Measurements from ENCODE around the gene TP53AIP1. TPM values are rescaled to one million over a fixed set of nuclear protein-coding genes. Genes with fewer than 3 reads are reported as not detected.

TP53AIP1 gene
- total and polyA plus RNA-seq, 2 experiments from 2014 or later, result 0.17 to 0.23 TPM

- Histone ChIP-seq H3K4me3 (no peak overlapping the region), H3K36me3 (replicated peaks; ENCODE audit: insufficient read depth, low read depth) (no peaks in the 10 kb centered on the region), H3K4me2 (no peak overlapping the region), H3K9me2 (replicated peaks; ENCODE audit: insufficient read depth) (no peaks in the 10 kb centered on the region), H4K20me1 (ENCODE audit: insufficient read depth, poor library complexity, severe bottlenecking) (no peaks in the 10 kb centered on the region), H2AFZ (no peak overlapping the region), H3K9me3 (ENCODE audit: low read depth) (no peaks in the 10 kb centered on the region), H3K79me2 (no peaks in the 10 kb centered on the region), H3K4me1 (ENCODE audit: insufficient read depth) (no peaks in the 10 kb centered on the region), H3K27ac (no peak overlapping the region), H3K27me3 (no peaks in the 10 kb centered on the region)
- peak; percentile 13 for DNase-seq (ENCODE audit: low spot score)
- 65% methylated on average over 3 of the region's 3 CpGs for whole genome bisulfite sequencing (ENCODE audit: low lambda C conversion rate, missing lambda C conversion rate)
- TF ChIP-seq EZH2 (IDR thresholded peaks at IDR 0.05; ENCODE audit: borderline replicate concordance) (no peak), CTCF (IDR thresholded peaks at IDR 0.05; ENCODE audit: poor library complexity) (no peak), EZH2phosphoT487 (IDR thresholded peaks at IDR 0.05; ENCODE audit: low read depth, severe bottlenecking, unreplicated experiment) (no peak)
Measured at GRCh38 chr11:128963744-128964325, 21.2 kb upstream of the TP53AIP1 start.

GRCh38 chr11:128962896-128963295 lies 20.2 kb upstream of the TP53AIP1 start:
- H3K4me1 ChIP-seq (ENCODE audit: insufficient read depth), result no peaks in the 10 kb centered on the region
- H3K79me2 ChIP-seq, result no peaks in the 10 kb centered on the region
- no peaks in the 10 kb centered on the region for H3K36me3 ChIP-seq (replicated peaks; ENCODE audit: insufficient read depth, low read depth)
- 93% methylated on average over 5 of the region's 5 CpGs for WGBS (ENCODE audit: low lambda C conversion rate, missing lambda C conversion rate)
- H3K4me3 ChIP-seq, result no peak overlapping the region
- no peak overlapping the region for H3K27ac ChIP-seq
- H3K9me2 ChIP-seq (replicated peaks; ENCODE audit: insufficient read depth), result no peaks in the 10 kb centered on the region
- no peak overlapping the region for H3K4me2 ChIP-seq
- no peak for TF ChIP-seq EZH2 (IDR thresholded peaks at IDR 0.05; ENCODE audit: borderline replicate concordance)
- no peak for TF ChIP-seq EZH2phosphoT487 (IDR thresholded peaks at IDR 0.05; ENCODE audit: low read depth, severe bottlenecking, unreplicated experiment)
- no peak for TF ChIP-seq CTCF (IDR thresholded peaks at IDR 0.05; ENCODE audit: poor library complexity)
- H3K9me3 ChIP-seq (ENCODE audit: low read depth), result no peaks in the 10 kb centered on the region
- no peaks in the 10 kb centered on the region for H3K27me3 ChIP-seq
- no peak for DNase-seq (ENCODE audit: low spot score)
- H4K20me1 ChIP-seq (ENCODE audit: insufficient read depth, poor library complexity, severe bottlenecking), result no peaks in the 10 kb centered on the region
- H2AFZ ChIP-seq, result no peak overlapping the region

GRCh38 chr11:128961645-128962044 lies 19.0 kb upstream of the TP53AIP1 start:
- no peaks in the 10 kb centered on the region for H4K20me1 ChIP-seq (ENCODE audit: insufficient read depth, poor library complexity, severe bottlenecking)
- DNase-seq (ENCODE audit: low spot score), result no peak
- H3K9me3 ChIP-seq (ENCODE audit: low read depth), result no peaks in the 10 kb centered on the region
- H2AFZ ChIP-seq, result no peak overlapping the region
- H3K4me3 ChIP-seq, result no peak overlapping the region
- TF ChIP-seq EZH2 (IDR thresholded peaks at IDR 0.05; ENCODE audit: borderline replicate concordance), result no peak
- no peak for TF ChIP-seq EZH2phosphoT487 (IDR thresholded peaks at IDR 0.05; ENCODE audit: low read depth, severe bottlenecking, unreplicated experiment)
- no peak for TF ChIP-seq CTCF (IDR thresholded peaks at IDR 0.05; ENCODE audit: poor library complexity)
- H3K27me3 ChIP-seq, result no peaks in the 10 kb centered on the region
- H3K4me1 ChIP-seq (ENCODE audit: insufficient read depth), result no peaks in the 10 kb centered on the region
- 96% methylated on average over 2 of the region's 2 CpGs for WGBS (ENCODE audit: low lambda C conversion rate, missing lambda C conversion rate)
- no peaks in the 10 kb centered on the region for H3K79me2 ChIP-seq
- no peaks in the 10 kb centered on the region for H3K36me3 ChIP-seq (replicated peaks; ENCODE audit: insufficient read depth, low read depth)
- no peak overlapping the region for H3K4me2 ChIP-seq
- H3K9me2 ChIP-seq (replicated peaks; ENCODE audit: insufficient read depth), result no peaks in the 10 kb centered on the region
- no peak overlapping the region for H3K27ac ChIP-seq

GRCh38 chr11:128957202-128957482 lies 14.5 kb upstream of the TP53AIP1 start:
- 91% methylated on average over 8 of the region's 8 CpGs for WGBS (ENCODE audit: low lambda C conversion rate, missing lambda C conversion rate)
- no peak for TF ChIP-seq CTCF (IDR thresholded peaks at IDR 0.05; ENCODE audit: poor library complexity)
- no peak for TF ChIP-seq EZH2phosphoT487 (IDR thresholded peaks at IDR 0.05; ENCODE audit: low read depth, severe bottlenecking, unreplicated experiment)
- no peak for TF ChIP-seq EZH2 (IDR thresholded peaks at IDR 0.05; ENCODE audit: borderline replicate concordance)
- Histone ChIP-seq H3K27me3 (no peaks in the 10 kb centered on the region), H4K20me1 (ENCODE audit: insufficient read depth, poor library complexity, severe bottlenecking) (no peaks in the 10 kb centered on the region), H3K9me2 (replicated peaks; ENCODE audit: insufficient read depth) (no peaks in the 10 kb centered on the region), H3K79me2 (no peaks in the 10 kb centered on the region), H3K9me3 (ENCODE audit: low read depth) (no peaks in the 10 kb centered on the region), H3K4me3 (no peak overlapping the region), H3K36me3 (replicated peaks; ENCODE audit: insufficient read depth, low read depth) (no peaks in the 10 kb centered on the region), H2AFZ (no peak overlapping the region), H3K4me2 (no peak overlapping the region), H3K27ac (no peak overlapping the region), H3K4me1 (ENCODE audit: insufficient read depth) (no peaks in the 10 kb centered on the region)
- DNase-seq (ENCODE audit: low spot score), result no peak

All from hepatocyte (in vitro differentiated cells).